ENCODE measurements around the gene CD4.

Gene CD4

GRCh38 chr12:6807170-6807569 lies 17.8 kb downstream of the CD4 start:
- no peak for DNase-seq (ENCODE audit: low spot score)
- ChIA-PET CTCF (interaction anchor here (0.6 kb wide), 1 partner anchor 18 kb away, joined by 3 read pairs; no protein-coding TSS in a partner anchor), POLR2A (ENCODE audit: low non-redundant PET) (no interaction called here)
- TF ChIP-seq, protein P1, sequence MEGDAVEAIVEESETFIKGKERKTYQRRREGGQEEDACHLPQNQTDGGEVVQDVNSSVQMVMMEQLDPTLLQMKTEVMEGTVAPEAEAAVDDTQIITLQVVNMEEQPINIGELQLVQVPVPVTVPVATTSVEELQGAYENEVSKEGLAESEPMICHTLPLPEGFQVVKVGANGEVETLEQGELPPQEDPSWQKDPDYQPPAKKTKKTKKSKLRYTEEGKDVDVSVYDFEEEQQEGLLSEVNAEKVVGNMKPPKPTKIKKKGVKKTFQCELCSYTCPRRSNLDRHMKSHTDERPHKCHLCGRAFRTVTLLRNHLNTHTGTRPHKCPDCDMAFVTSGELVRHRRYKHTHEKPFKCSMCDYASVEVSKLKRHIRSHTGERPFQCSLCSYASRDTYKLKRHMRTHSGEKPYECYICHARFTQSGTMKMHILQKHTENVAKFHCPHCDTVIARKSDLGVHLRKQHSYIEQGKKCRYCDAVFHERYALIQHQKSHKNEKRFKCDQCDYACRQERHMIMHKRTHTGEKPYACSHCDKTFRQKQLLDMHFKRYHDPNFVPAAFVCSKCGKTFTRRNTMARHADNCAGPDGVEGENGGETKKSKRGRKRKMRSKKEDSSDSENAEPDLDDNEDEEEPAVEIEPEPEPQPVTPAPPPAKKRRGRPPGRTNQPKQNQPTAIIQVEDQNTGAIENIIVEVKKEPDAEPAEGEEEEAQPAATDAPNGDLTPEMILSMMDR (conservative IDR thresholded peaks at IDR 0.05; ENCODE audit: low read depth): no peak
- no peak overlapping the region for H3K27ac ChIP-seq

- CTCF ChIA-PET: no interaction called here
- POLR2A ChIA-PET (ENCODE audit: low non-redundant PET): no interaction called here
Observed at GRCh38 chr12:6809056-6809455, 19.7 kb downstream of the CD4 start.

DNA sequence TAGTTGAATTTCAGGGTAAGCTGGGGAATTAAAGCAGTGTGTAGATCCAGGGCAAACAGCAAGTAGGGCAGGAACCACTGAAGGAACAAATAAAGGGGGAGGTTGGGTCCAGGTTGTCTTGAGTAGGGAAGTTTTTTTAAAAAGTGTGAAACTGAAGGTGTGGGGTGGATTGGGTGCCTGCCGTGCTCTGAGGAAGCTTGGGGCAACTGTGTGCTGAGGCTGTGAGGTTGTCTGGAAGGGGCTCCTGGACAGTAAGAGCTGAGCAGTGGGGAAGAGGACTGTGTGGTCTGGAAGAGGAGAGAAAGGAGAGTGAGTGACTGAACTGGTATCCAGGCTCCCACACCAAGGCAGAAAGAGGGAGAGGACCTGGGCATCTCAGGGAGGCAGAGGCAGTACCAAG lies 21.4 kb downstream of the CD4 start:
- ChIA-PET CTCF (interaction anchor here (0.6 kb wide), 2 partner anchors 18 to 176 kb away, joined by 3 read pairs; no protein-coding TSS in a partner anchor), POLR2A (ENCODE audit: low non-redundant PET) (no interaction called here)
- no peak for DNase-seq (ENCODE audit: low spot score)
- H3K27ac ChIP-seq: no peak overlapping the region
- TF ChIP-seq, protein P1 (conservative IDR thresholded peaks at IDR 0.05; ENCODE audit: low read depth): no peak

More at GRCh38 chr12:6809056-6809455, 19.7 kb downstream of the CD4 start:
- TF ChIP-seq, protein P1 (conservative IDR thresholded peaks at IDR 0.05; ENCODE audit: low read depth): no peak
- H3K27ac ChIP-seq: no peak overlapping the region
- DNase-seq (ENCODE audit: low spot score): no peak

GRCh38 chr12:6813363-6813762 lies 24.0 kb downstream of the CD4 start:
- ChIA-PET CTCF (interaction anchor here (0.5 to 0.7 kb wide), 4 partner anchors 10 to 542 kb away, joined by 3 to 4 read pairs (median 3); no protein-coding TSS in a partner anchor), POLR2A (ENCODE audit: low non-redundant PET) (interaction anchor here (0.6 kb wide), 1 partner anchor 41 kb away, joined by 3 read pairs; no protein-coding TSS in a partner anchor)
- no peak overlapping the region for H3K27ac ChIP-seq
- TF ChIP-seq, protein P1 (conservative IDR thresholded peaks at IDR 0.05; ENCODE audit: low read depth): no peak
- no peak for DNase-seq (ENCODE audit: low spot score)

- H3K27ac ChIP-seq: no peak overlapping the region
- no peak for DNase-seq (ENCODE audit: low spot score)
- POLR2A ChIA-PET (ENCODE audit: low non-redundant PET): no interaction called here
- TF ChIP-seq, protein P1 (conservative IDR thresholded peaks at IDR 0.05; ENCODE audit: low read depth): no peak
- CTCF ChIA-PET: interaction anchor here (0.6 kb wide), 1 partner anchor 16 kb away, joined by 3 read pairs; no protein-coding TSS in a partner anchor
Observed at GRCh38 chr12:6816598-6816997, 27.3 kb downstream of the CD4 start.

GRCh38 chr12:6817098-6817497 lies 27.8 kb downstream of the CD4 start:
- CTCF ChIA-PET: interaction anchor here (0.6 kb wide), 1 partner anchor 16 kb away, joined by 3 read pairs; no protein-coding TSS in a partner anchor
- no peak overlapping the region for H3K27ac ChIP-seq
- TF ChIP-seq, protein P1 (conservative IDR thresholded peaks at IDR 0.05; ENCODE audit: low read depth): no peak
- no peak for DNase-seq (ENCODE audit: low spot score)
- POLR2A ChIA-PET (ENCODE audit: low non-redundant PET): no interaction called here

Measured in RWPE1 (cell line).